ENCODE measurements around the gene MSGN1.

GRCh38 chr2:17863539-17863938 is 47.3 kb downstream of the MSGN1 start:
- TF ChIP-seq CTCF (conservative IDR thresholded peaks at IDR 0.05) (no peak), EZH2 (IDR thresholded peaks at IDR 0.05; ENCODE audit: low read depth) (no peak)

All from PC-9 (cell line).